RWPE1 (cell line): Measurements from ENCODE around the gene PTPRN2.

ENCODE experiments used
- CTCF ChIA-PET: fragments of 350-600 bp; sonication (Branson Sonifier 250); formaldehyde crosslinking; extraction: SDS; loops from one replicate; lab custom pipeline; 2021; lab: Yijun Ruan, JAX
- POLR2A ChIA-PET: fragments of 400-600 bp; formaldehyde crosslinking; extraction: SDS; loops from one replicate; lab custom pipeline; 2020; ENCODE audit warnings: antibody characterized with exemption; ENCODE audit not compliant: low non-redundant PET; lab: Yijun Ruan, JAX
- DNase-seq: peaks from one replicate; pipeline ENCODE4 v3.0.0; 2012; ENCODE audit warnings: low spot score
- H3K27ac ChIP-seq: fragments of 450-650 bp; 2 replicates; pipeline ENCODE4 v1.5.1; 2017
- TF ChIP-seq, protein P1 (sequence below): fragments of 450-650 bp; conservative IDR thresholded peaks from 2 replicates; pipeline ENCODE4 v1.5.1; 2017; ENCODE audit warnings: low read depth, mild to moderate bottlenecking

PTPRN2 gene

DNA sequence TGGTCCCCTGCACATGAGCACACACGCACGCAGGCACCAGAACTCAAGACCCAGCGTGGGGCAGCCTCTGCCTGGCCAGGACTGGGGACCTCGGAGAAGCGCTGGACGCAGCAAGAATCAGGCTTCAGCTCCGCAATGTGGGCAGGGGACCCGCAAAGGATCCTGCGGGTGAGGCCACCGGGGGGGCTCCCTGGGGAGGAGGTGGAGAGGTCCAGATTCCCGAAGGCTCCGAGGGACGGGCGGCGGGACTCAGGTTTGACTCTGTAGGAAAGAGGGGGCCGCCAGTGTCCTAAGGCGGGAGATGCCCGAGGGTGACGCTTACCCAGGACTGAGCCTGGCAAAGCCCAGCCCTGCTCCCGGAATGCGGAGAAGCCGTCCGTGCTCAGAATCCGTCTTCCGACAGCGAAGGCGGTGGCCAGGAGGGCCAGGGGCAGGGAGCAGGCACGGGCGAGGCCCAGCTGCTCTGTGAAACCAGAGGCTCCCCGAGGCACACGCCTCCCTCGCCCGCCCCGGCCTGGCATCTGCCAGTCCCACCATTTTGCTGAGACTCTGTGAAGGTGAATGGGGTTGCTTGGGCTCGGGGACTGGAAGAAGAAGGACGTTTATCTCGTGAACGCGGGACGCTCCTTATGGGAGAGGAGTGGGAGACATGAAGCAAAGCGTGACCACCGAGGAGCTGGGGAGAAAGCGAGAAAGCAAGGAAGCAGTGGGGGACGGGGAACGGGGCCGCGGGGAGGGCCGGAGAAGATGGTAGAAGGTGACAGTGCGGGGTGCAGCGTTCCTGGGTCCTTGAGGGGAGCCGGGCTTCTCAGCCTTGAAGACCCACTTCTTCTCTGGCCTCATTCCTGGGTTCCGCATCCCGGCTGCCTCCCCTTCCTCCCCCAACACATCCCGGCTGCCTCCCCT is 489.2 kb downstream of the PTPRN2 start:
- no peak overlapping the region for H3K27ac ChIP-seq
- ChIA-PET CTCF (no interaction called here), POLR2A (no interaction called here)
- no peak for DNase-seq
- TF ChIP-seq, protein P1, sequence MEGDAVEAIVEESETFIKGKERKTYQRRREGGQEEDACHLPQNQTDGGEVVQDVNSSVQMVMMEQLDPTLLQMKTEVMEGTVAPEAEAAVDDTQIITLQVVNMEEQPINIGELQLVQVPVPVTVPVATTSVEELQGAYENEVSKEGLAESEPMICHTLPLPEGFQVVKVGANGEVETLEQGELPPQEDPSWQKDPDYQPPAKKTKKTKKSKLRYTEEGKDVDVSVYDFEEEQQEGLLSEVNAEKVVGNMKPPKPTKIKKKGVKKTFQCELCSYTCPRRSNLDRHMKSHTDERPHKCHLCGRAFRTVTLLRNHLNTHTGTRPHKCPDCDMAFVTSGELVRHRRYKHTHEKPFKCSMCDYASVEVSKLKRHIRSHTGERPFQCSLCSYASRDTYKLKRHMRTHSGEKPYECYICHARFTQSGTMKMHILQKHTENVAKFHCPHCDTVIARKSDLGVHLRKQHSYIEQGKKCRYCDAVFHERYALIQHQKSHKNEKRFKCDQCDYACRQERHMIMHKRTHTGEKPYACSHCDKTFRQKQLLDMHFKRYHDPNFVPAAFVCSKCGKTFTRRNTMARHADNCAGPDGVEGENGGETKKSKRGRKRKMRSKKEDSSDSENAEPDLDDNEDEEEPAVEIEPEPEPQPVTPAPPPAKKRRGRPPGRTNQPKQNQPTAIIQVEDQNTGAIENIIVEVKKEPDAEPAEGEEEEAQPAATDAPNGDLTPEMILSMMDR: no peak

DNA sequence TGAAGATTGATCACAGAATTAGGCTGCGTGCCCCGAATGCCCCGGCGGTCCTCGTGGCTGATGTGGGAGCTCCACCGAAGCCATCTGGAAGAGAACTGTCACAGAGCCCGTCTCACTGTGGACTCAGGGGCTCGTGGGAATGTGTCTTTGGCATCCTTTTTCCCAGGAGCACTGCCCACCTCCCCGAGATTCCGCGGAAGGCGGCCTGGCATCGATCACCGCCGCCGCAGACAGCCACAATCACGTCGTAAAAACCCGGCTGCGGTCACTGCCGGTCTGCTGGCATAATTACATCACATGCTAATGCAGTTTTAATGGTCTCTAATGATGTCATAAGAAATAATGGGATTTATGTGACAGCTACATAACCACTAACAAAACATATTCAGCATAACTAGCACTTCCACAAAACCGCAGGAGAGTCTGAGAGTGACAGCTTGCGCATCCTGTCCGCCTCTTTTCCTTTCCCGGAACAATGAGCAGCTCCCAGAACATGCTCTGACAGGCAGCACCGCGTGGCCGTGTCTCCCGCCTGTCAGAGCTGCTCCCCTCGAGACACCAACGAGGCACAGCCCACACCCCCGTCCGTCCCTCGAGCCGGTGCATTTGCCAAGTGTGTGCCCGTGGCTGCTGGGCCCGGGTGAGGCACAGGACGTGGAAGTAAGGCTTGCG is 490.0 kb downstream of the PTPRN2 start:
- TF ChIP-seq, protein P1: no peak
- DNase-seq: no peak
- ChIA-PET CTCF (no interaction called here), POLR2A (no interaction called here)
- no peak overlapping the region for H3K27ac ChIP-seq

DNA sequence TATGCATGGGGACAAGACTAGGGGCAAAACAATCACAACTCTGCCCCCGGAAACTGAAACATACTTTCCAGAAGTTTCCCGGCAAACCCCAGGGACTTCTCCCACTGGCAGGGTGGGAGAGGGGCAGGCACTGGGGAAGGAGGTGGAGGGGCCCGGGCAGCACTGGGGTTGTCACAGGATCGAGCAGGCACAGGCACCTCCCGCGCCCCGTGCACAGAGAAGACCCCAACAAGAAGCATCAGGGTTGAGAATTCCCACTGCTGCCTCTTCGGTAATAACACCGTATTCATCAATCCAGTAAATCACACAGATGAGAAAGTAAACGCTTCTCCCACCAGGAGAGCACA is 490.5 kb downstream of the PTPRN2 start:
- ChIA-PET CTCF (no interaction called here), POLR2A (no interaction called here)
- no peak overlapping the region for H3K27ac ChIP-seq
- TF ChIP-seq, protein P1: no peak
- no peak for DNase-seq

DNA sequence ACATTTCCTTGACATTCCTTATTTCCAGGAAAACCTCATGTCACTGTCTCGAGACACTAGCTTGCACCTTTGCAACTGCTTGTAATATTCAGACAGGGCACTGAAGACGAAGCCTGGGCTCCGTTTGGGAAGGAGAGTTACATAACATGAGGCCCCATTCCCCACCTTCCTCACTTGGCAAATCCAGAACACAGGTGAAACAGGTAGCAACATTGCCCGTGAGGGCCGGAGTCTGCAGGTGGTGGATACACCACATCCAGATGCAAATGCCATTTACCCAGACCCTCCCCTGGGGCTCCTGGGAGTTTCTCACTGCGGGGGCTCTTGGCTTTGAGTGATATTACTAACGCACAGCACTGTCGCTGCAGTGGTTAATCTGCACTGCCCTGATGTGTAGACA is 491.0 kb downstream of the PTPRN2 start:
- no peak overlapping the region for H3K27ac ChIP-seq
- POLR2A ChIA-PET: no interaction called here
- CTCF ChIA-PET: no interaction called here

DNA sequence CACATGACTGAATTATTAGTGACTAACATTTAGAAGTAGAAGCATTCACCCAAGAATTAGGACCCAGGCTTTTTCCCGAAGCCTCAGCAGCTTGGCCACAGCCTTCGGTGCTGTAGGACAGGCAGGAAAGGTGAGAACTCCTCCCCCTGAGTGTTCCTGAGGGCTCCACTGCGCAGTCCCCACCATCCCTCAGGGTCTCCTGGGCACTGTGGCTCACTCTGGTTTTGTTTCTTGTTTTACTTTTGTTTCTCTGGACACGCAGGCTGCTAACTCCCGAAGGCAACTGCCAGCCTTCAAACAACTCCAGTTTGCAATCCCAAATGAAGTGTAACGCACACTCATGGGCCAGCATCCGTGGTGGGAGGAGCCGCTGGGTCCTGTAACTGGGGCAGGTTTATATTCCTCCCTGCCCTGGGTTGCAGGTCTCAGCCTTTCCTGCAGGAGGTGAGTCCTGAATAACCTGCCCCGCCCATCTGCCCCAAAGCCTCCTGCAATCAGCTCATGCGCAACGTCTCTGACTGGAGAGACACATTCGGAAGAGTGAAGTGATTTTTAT is 492.9 kb downstream of the PTPRN2 start:
- POLR2A ChIA-PET: no interaction called here
- no peak for DNase-seq
- CTCF ChIA-PET: no interaction called here
- TF ChIP-seq, protein P1: no peak
- H3K27ac ChIP-seq: no peak overlapping the region

More for the DNA sequence above, 491.0 kb downstream of the PTPRN2 start:
- TF ChIP-seq, protein P1: no peak
- no peak for DNase-seq

DNA sequence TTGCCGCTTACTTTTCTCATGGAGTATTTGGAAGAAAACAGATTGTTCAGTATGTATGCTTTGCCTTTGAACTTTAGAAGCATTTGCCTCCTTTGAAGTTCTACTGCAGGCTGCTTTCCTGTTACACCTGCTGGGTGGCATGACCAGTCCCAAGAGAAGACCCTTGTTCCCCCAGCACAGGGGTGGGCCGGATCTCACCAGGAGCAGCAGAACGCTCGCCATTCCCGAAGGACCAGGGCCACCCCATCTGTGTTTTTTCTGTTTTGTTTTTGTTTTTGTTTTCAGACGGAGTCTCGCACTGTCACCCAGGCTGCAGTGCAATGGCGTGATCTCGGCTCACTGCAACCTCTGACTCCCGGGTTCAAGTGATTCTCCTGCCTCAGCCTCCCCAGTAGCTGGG is 493.6 kb downstream of the PTPRN2 start:
- ChIA-PET CTCF (no interaction called here), POLR2A (no interaction called here)
- TF ChIP-seq, protein P1: no peak
- DNase-seq: no peak
- no peak overlapping the region for H3K27ac ChIP-seq
